Upper lobe of left lung (tissue), 6 donors: ENCODE results near the gene IRS1. TPM values are rescaled to one million over a fixed set of nuclear protein-coding genes. Genes with fewer than 3 reads are reported as not detected.

Experiments
- ATAC-seq, 2 donors: fragments of 200-7000 bp; cut with Tn5 transposase; one replicate each; pipeline ENCODE4 v1.9.1; 2022; ENCODE audit warnings: mild to moderate bottlenecking in 2 of 2, moderate library complexity in 2 of 2; ENCODE audit not compliant: low FRiP score in 2 of 2
- DNase-seq, 2 donors: peaks; one replicate each; pipeline ENCODE4 v3.0.0-alpha.2; 2019 to 2020
- H3K27ac ChIP-seq, 4 donors: fragments of 200-600 bp; sonication (generic); one replicate each; pipeline ENCODE4 v1.5.1; 2016 to 2019
- H3K27me3 ChIP-seq, 4 donors: fragments of 200-600 bp; sonication (generic); one replicate each; pipeline ENCODE4 v1.5.1; 2017 to 2019
- H3K36me3 ChIP-seq, 4 donors: fragments of 200-600 bp; sonication (generic); one replicate each; pipeline ENCODE4 v1.5.1; 2016 to 2019
- H3K4me1 ChIP-seq, 4 donors: fragments of 200-600 bp; sonication (generic); one replicate each; pipeline ENCODE4 v1.5.1; 2018 to 2019
- H3K4me3 ChIP-seq, 4 donors: fragments of 200-600 bp; sonication (generic); one replicate each; pipeline ENCODE4 v1.5.1; 2017 to 2019; ENCODE audit warnings: mild to moderate bottlenecking in 2 of 4, moderate library complexity in 1 of 4
- H3K9me3 ChIP-seq, 4 donors: fragments of 200-600 bp; sonication (generic); one replicate each; pipeline ENCODE4 v1.5.1; 2018 to 2019
- CTCF ChIP-seq, 6 experiments: fragments of 450-650 bp in 4 of 6; fragments of 200-600 bp in 2 of 6; sonication (generic) in 2 of 6; IDR thresholded peaks; one replicate each; pipeline ENCODE4 v1.5.1; 2016 to 2019; ENCODE audit warnings: antibody characterized with exemption in 6 of 6
- EP300 ChIP-seq, 4 donors: sonication (generic); formaldehyde crosslinking; IDR thresholded peaks; one replicate each; pipeline ENCODE4 v1.5.1; 2017; ENCODE audit warnings: antibody characterized with exemption in 4 of 4, control low read depth in 2 of 4
- POLR2A ChIP-seq, 4 donors: fragments of 450-650 bp; IDR thresholded peaks; one replicate each; pipeline ENCODE4 v1.5.1; 2016 to 2017; ENCODE audit warnings: antibody characterized with exemption in 4 of 4, mild to moderate bottlenecking in 2 of 4
- POLR2AphosphoS5 ChIP-seq, 2 donors: sonication (generic); formaldehyde crosslinking; IDR thresholded peaks; one replicate each; pipeline ENCODE4 v1.5.1; 2017; ENCODE audit warnings: antibody characterized with exemption in 2 of 2
- WGBS, 2 donors: methylation state at CpG; one replicate each; pipeline ENCODE4 v1.1.5; 2017 to 2018; 5-methylcytosine and 5-hydroxymethylcytosine counted together
- total RNA-seq, 6 donors: library from RNA; depleted of rRNA in 4 of 6; stranded (reverse); fragments of >200 nt in 4 of 6; gene quantifications; one replicate each; pipeline versions ENCODE4 v1.1.0 to v1.2.1, GENCODE V29; 2016 to 2021
- donor health status: DM: no; HTN: no; CAD: no; lungs with moderate emphysema.
- donor health status: DM: no; HTN: yes; CAD: no; lungs with severe emphysema.

IRS1 gene
- total RNA-seq, 6 donors from 2014 or later, result 9.3 to 14.3 (median 12.4) TPM

GRCh38 chr2:226797989-226798421 is 1.6 kb downstream of the IRS1 start:
- no peak for DNase-seq
- H3K36me3 ChIP-seq, result peaks cover 0 to 4% (median 0%) of the 10 kb centered on the region in 4 donors
- TF ChIP-seq CTCF (IDR thresholded peaks at IDR 0.05) (no peak), POLR2AphosphoS5 (IDR thresholded peaks at IDR 0.05) (no peak), EP300 (IDR thresholded peaks at IDR 0.05) (no peak), POLR2A (IDR thresholded peaks at IDR 0.05) (no peak)
- H3K4me3 ChIP-seq, result peak overlapping the region; percentile 26 to 91 (median 70)
- peak overlapping the region; percentile 76 to 90 (median 88) for H3K27ac ChIP-seq
- peaks cover 33 to 83% (median 53%) of the 10 kb centered on the region in 4 donors for H3K4me1 ChIP-seq
- 61 to 69% methylated on average over 7 to 13 of the region's 23 CpGs for WGBS, 2 donors
- no peaks in the 10 kb centered on the region for H3K27me3 ChIP-seq
- ATAC-seq, result no peak
- no peaks in the 10 kb centered on the region for H3K9me3 ChIP-seq

DNA sequence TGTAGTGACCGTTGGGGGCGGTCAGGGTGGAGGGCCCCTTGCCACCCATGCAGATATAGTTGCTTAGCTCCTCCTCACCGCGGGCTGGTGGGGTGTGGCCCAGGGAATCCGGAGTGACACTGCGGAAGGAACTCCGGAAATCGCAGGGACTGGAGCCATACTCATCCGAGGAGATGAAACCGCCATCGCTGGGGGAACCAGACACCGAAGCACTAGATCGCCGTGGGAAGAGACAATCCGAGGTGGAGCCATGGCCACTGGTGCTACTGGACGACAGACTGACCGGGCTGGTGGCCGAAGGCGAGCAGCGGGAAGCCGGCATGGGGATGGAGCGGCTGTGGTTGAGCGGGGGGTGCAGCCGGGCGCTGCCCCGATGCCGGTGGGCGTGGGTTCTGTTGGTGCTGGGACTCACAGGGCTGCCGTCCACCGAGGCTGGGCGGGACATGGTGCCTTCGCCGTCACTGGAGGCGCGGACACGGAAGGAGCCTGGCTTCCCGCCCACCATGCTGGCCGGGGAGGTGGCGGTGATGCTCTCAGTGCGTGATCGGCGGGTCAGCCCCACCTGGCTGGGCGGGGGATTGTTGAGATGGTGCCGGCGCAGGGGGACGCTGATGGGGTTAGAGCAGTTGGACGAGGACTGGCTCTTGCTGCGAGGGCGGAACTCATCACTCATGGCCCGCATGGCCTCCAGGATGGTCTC is 2.2 kb downstream of the IRS1 start:
- ATAC-seq, result no peak
- TF ChIP-seq POLR2AphosphoS5 (IDR thresholded peaks at IDR 0.05), result no peak
- no peak for TF ChIP-seq EP300 (IDR thresholded peaks at IDR 0.05)
- no peak for TF ChIP-seq POLR2A (IDR thresholded peaks at IDR 0.05)
- TF ChIP-seq CTCF (IDR thresholded peaks at IDR 0.05), result no peak
- no peaks in the 10 kb centered on the region for H3K27me3 ChIP-seq
- H3K27ac ChIP-seq, result peak overlapping the region; percentile 76 to 90 (median 88)
- H3K4me3 ChIP-seq, result peak overlapping the region; percentile 34 to 91 (median 70)
- peaks cover 32 to 89% (median 57%) of the 10 kb centered on the region in 4 donors for H3K4me1 ChIP-seq
- DNase-seq, result peak; percentile 20 to 87
- no peaks in the 10 kb centered on the region for H3K9me3 ChIP-seq
- H3K36me3 ChIP-seq, result peaks cover 0 to 4% (median 0%) of the 10 kb centered on the region in 4 donors
- WGBS, 2 donors, result 90 to 97% methylated on average over 27 to 50 of the region's 50 CpGs

DNA sequence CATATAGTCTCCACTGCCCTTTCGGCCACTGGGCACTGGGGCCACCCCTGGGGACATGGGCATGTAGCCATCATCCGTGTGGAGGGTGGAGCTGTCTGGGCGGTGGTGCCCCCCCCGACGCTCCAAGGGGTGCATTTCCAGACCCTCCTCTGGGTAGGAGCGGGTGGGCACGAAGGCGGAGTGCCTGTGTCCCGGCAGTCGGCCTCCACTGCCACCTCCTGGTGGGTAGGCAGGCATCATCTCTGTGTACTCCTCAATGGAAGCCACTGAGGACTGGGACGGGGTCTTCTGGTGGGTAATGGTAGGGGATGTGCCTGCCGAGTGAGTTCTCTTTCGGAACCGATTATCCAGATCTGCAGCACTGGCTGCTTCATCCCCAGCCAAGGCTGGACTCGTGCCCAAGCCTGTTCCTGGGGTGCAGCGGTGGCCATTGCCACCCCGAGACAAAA is 2.8 kb downstream of the IRS1 start:
- Histone ChIP-seq H3K27ac (peak overlapping the region; percentile 68 to 90 (median 88)), H3K36me3 (peaks cover 0 to 4% (median 0%) of the 10 kb centered on the region in 4 donors), H3K27me3 (no peaks in the 10 kb centered on the region), H3K4me3 (peak overlapping the region in 3 of 4 donors; percentile 58 to 91 (median 82)), H3K4me1 (peaks cover 32 to 89% (median 62%) of the 10 kb centered on the region in 4 donors), H3K9me3 (no peaks in the 10 kb centered on the region)
- TF ChIP-seq POLR2AphosphoS5 (IDR thresholded peaks at IDR 0.05), result no peak
- TF ChIP-seq CTCF (IDR thresholded peaks at IDR 0.05), result peak in 4 of 6 experiments; percentile 31 to 52 (median 46)
- ATAC-seq (no peak), DNase-seq (peak; percentile 23 to 53)
- WGBS, 2 donors, result 50 to 84% methylated on average over 9 to 17 of the region's 17 CpGs

DNA sequence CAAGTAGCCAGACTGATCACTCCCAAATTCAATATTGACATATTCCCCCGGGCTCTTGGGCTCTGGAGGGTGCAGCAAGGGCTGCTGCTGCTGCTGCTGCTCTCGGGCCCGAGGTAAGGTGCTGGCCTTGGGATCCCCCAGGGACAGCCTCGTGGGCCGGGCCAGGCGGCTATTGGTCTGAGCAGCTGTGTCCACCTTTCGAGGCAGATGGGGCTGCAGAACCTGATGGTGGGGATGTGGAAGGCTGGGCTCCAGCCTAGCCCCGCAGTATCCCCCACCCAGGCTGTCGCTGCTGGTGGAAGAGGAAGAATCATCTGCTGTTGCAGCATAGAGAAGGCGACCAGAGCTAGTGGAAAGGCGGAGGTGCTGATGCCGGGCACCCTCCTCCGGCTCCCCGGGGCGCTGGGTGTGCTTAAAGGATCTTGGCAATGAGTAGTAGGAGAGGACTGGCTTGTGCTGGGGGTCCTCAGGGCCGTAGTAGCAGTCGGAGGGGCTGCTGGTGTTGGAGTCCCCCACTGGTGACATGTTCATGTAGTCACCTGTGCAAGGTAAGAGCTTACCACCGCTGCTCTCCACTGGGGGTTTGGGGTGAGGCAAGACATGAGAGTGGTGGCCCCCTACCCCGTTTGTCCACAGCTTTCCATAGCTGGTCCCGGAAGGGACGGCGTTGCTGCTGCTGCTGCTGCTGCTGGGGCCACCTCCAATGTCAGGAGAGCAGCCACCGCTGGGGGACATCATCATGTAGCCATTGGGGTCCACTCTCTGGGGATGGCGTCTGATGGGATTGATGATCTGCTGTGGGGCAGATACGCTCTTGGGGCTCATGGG is 3.4 kb downstream of the IRS1 start:
- Histone ChIP-seq H3K4me3 (peak overlapping the region in 3 of 4 donors; percentile 58 to 91 (median 82)), H3K27ac (peak overlapping the region; percentile 68 to 90 (median 88)), H3K36me3 (peaks cover 0 to 4% (median 0%) of the 10 kb centered on the region in 4 donors), H3K4me1 (peaks cover 27 to 84% (median 57%) of the 10 kb centered on the region in 4 donors), H3K9me3 (no peaks in the 10 kb centered on the region), H3K27me3 (no peaks in the 10 kb centered on the region)
- DNase-seq (peak in 1 of 2 donors; percentile 80), ATAC-seq (no peak)
- TF ChIP-seq CTCF (IDR thresholded peaks at IDR 0.05) (no peak), POLR2AphosphoS5 (IDR thresholded peaks at IDR 0.05) (no peak), POLR2A (IDR thresholded peaks at IDR 0.05) (no peak), EP300 (IDR thresholded peaks at IDR 0.05) (no peak)
- 78 to 85% methylated on average over 13 to 23 of the region's 25 CpGs for WGBS, 2 donors
